Caco-2 (cell line): ENCODE measurements around the gene DISP3. TPM values are rescaled to one million over a fixed set of nuclear protein-coding genes. Genes with fewer than 3 reads are reported as not detected.

Source experiments
- BruUV-seq: library from RNA; stranded (reverse); fragments of 400-500 nt; replicated peaks from 2 replicates; lab custom pipeline; 2021; lab: Mats Ljungman, UMichigan
- CTCF ChIA-PET: fragments of 300-600 bp; sonication (Branson Sonifier 250); formaldehyde crosslinking; loops from one replicate; lab custom pipeline; 2022; ENCODE audit warnings: antibody characterized with exemption; lab: Charles Lee
- POLR2A ChIA-PET: fragments of 300-600 bp; sonication (Branson Sonifier 250); formaldehyde crosslinking; loops from one replicate; lab custom pipeline; 2022; ENCODE audit warnings: antibody characterized with exemption; lab: Charles Lee
- DNase-seq, 2 experiments: peaks; one replicate each; pipeline versions ENCODE4 v3.0.0 to v3.0.0-alpha.2; 2020 to 2022
- H3K27me3 ChIP-seq: replicated peaks from 2 replicates; pipeline ENCODE4 v1.6.0; 2011; ENCODE audit warnings: low read length; ENCODE audit not compliant: control insufficient read depth, insufficient read depth
- H3K36me3 ChIP-seq: 2 replicates; pipeline ENCODE4 v1.5.1; 2011; ENCODE audit warnings: low read length; ENCODE audit not compliant: control insufficient read depth, insufficient read depth
- H3K4me1 ChIP-seq: fragments of 250-450 bp; sonication (Bioruptor Pico); 2 replicates; pipeline ENCODE4 v1.5.1; 2020; ENCODE audit warnings: mild to moderate bottlenecking
- H3K4me3 ChIP-seq: 2 replicates; pipeline ENCODE4 v1.5.1; 2011; ENCODE audit warnings: low read depth, mild to moderate bottlenecking, control low read depth, low read length
- H3K9me3 ChIP-seq: fragments of 250-450 bp; sonication (Bioruptor Pico); 2 replicates; pipeline ENCODE4 v1.5.1; 2020; ENCODE audit warnings: mild to moderate bottlenecking, moderate library complexity
- H3K27ac Mint-ChIP-seq: one replicate; pipeline ENCODE4 v1.8.0; 2022; ENCODE audit warnings: mixed read lengths; ENCODE audit not compliant: unreplicated experiment
- H3K27me3 Mint-ChIP-seq: one replicate; pipeline ENCODE4 v1.8.0; 2022; ENCODE audit warnings: mixed read lengths; ENCODE audit not compliant: insufficient read depth, unreplicated experiment
- H3K36me3 Mint-ChIP-seq: one replicate; pipeline ENCODE4 v1.8.0; 2022; ENCODE audit warnings: mild to moderate bottlenecking, mixed read lengths; ENCODE audit not compliant: insufficient read depth, unreplicated experiment
- H3K4me1 Mint-ChIP-seq: one replicate; pipeline ENCODE4 v1.8.0; 2022; ENCODE audit warnings: low read depth, mixed read lengths; ENCODE audit not compliant: unreplicated experiment
- H3K4me3 Mint-ChIP-seq: one replicate; pipeline ENCODE4 v1.8.0; 2022; ENCODE audit warnings: mild to moderate bottlenecking, moderate library complexity, mixed read lengths; ENCODE audit not compliant: unreplicated experiment
- H3K9me3 Mint-ChIP-seq: one replicate; pipeline ENCODE4 v1.8.0; 2022; ENCODE audit warnings: mixed read lengths; ENCODE audit not compliant: unreplicated experiment
- CTCF ChIP-seq, 2 experiments: fragments of 200-600 bp in 1 of 2; IDR thresholded peaks; 1 replicate in 1 of 2; 2 replicates in 1 of 2; pipeline versions ENCODE4 v1.5.1 to v1.8.0; 2011 to 2022; ENCODE audit warnings: antibody characterized with exemption in 1 of 2, control low read depth in 1 of 2, inconsistent platforms in 1 of 2, low read depth in 1 of 2, low read length in 1 of 2, mild to moderate bottlenecking in 1 of 2, moderate library complexity in 1 of 2; ENCODE audit not compliant: insufficient read depth in 1 of 2, severe bottlenecking in 1 of 2, unreplicated experiment in 1 of 2
- intact Hi-C: fragments of 100-400 bp; cut with micrococcal nuclease; formaldehyde crosslinking; loops from one replicate; pipeline ENCODE4 v1.10.0; 2022; ENCODE audit not compliant: unreplicated experiment
- total RNA-seq: library from RNA; stranded (reverse); gene quantifications from 2 replicates; pipeline ENCODE4 v1.2.3, GENCODE V29; 2022

DISP3 gene
- total RNA-seq, 1 experiment from 2014 or later, result 1.1 TPM

GRCh38 chr1:11531314-11531870 lies 52.4 kb downstream of the DISP3 start:
- ChIA-PET CTCF (no interaction called here), POLR2A (no interaction called here)
- H3K27ac Mint-ChIP-seq, result no peak overlapping the region
- Histone ChIP-seq H3K4me1 (no peaks in the 10 kb centered on the region), H3K36me3 (no peaks in the 10 kb centered on the region), H3K4me3 (no peak overlapping the region), H3K9me3 (no peaks in the 10 kb centered on the region), H3K27me3 (peaks cover 1% of the 10 kb centered on the region; the same call in 1 of the 2 replicates)
- TF ChIP-seq CTCF (IDR thresholded peaks at IDR 0.05; ENCODE audit: insufficient read depth in 1 of 2, low read depth in 1 of 2, low read length in 1 of 2, severe bottlenecking in 1 of 2, unreplicated experiment in 1 of 2), result no peak
- peaks cover 11% of the 10 kb centered on the region for H3K27me3 Mint-ChIP-seq
- no peaks in the 10 kb centered on the region for H3K9me3 Mint-ChIP-seq
- BruUV-seq, result no TSS peak
- H3K36me3 Mint-ChIP-seq, result no peaks in the 10 kb centered on the region
- intact Hi-C loops, result no loop called here
- H3K4me1 Mint-ChIP-seq, result no peaks in the 10 kb centered on the region
- peak in 1 of 2 experiments; percentile 20 for DNase-seq
- no peak overlapping the region for H3K4me3 Mint-ChIP-seq

GRCh38 chr1:11531943-11532342 lies 53.0 kb downstream of the DISP3 start:
- H3K4me1 Mint-ChIP-seq, result no peaks in the 10 kb centered on the region
- peaks cover 1% of the 10 kb centered on the region; the same call in 1 of the 2 replicates for H3K27me3 ChIP-seq
- POLR2A ChIA-PET, result no interaction called here

More at GRCh38 chr1:11531943-11532342, 53.0 kb downstream of the DISP3 start:
- DNase-seq, result no peak
- Mint-ChIP-seq H3K36me3 (no peaks in the 10 kb centered on the region), H3K4me3 (no peak overlapping the region), H3K27ac (no peak overlapping the region), H3K27me3 (peaks cover 8% of the 10 kb centered on the region), H3K9me3 (no peaks in the 10 kb centered on the region)
- CTCF ChIA-PET, result no interaction called here
- Histone ChIP-seq H3K9me3 (no peaks in the 10 kb centered on the region), H3K36me3 (no peaks in the 10 kb centered on the region), H3K4me1 (no peaks in the 10 kb centered on the region), H3K4me3 (no peak overlapping the region)
- intact Hi-C loops, result no loop called here
- TF ChIP-seq CTCF (IDR thresholded peaks at IDR 0.05; ENCODE audit: insufficient read depth in 1 of 2, low read depth in 1 of 2, low read length in 1 of 2, severe bottlenecking in 1 of 2, unreplicated experiment in 1 of 2), result no peak
- no TSS peak for BruUV-seq
